ENCODE data around the gene TRAF3. TPM values are rescaled to one million over a fixed set of nuclear protein-coding genes. Genes with fewer than 3 reads are reported as not detected.
"Not testable (repeated sequence)": the region's sequence is repeated elsewhere in the genome, so short reads cannot be mapped to it uniquely, and the experiment has no call there.

The TRAF3 gene
- total RNA-seq, 1 donor from 2014 or later: 5.7 TPM

DNA sequence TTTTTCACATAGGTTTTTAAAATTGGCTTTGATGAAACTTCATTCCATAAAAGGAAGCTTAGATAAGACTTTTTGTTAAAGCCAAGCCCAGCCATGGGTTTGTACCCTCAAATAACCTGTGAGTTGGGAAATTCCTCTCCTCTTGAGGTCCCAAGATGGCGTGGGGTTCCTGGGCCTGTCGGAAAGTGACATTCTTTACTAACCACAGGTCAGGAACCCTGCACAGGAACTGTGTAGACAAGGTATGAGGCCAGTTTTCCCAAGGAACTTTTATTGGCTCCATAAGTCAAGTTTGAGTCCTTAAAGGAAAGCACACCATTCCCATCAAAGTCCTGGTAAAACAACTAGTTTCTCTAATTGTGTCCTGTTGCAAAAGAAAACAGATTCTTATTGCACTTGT, 80.2 kb downstream of the TRAF3 start:
- H3K27me3 ChIP-seq (ENCODE audit: control insufficient read depth in 3 of 3, insufficient read depth in 3 of 3, low read length in 3 of 3): no peaks in the 10 kb centered on the region
- H3K4me1 ChIP-seq (ENCODE audit: control insufficient read depth in 3 of 3, insufficient read depth in 3 of 3, low read length in 3 of 3): no peaks in the 10 kb centered on the region
- no peaks in the 10 kb centered on the region for H3K9me3 ChIP-seq (ENCODE audit: control insufficient read depth in 3 of 3, low read length in 3 of 3)
- no peaks in the 10 kb centered on the region for H3K36me3 ChIP-seq (ENCODE audit: control insufficient read depth in 3 of 3, insufficient read depth in 3 of 3, low read length in 3 of 3)
- H3K27ac ChIP-seq (ENCODE audit: low read depth, low read length): no peak overlapping the region
- H3K4me3 ChIP-seq (ENCODE audit: low read length in 3 of 3): no peak overlapping the region
- no peak overlapping the region for H3K9ac ChIP-seq (ENCODE audit: low read depth in 1 of 3, low read length in 3 of 3)

DNA sequence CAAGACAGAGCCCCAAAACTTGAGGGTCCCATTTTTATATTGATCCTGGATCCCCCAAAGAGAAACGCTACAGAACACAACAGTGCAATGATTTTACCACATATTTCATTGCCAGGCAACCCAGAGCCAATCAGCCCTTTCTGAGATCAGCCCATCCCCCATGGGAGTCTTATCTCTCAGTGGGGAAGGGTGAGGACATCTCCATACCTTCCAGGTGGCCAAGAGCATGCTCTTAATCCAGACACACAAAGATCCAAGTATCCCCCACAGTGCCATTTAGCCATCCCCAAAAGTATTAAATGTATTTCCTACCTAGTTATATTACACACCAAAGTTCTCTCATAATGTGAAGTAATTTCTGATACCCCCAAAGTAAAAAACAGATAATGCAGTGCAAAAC, 82.7 kb downstream of the TRAF3 start:
- Histone ChIP-seq H3K4me1 (ENCODE audit: control insufficient read depth in 3 of 3, insufficient read depth in 3 of 3, low read length in 3 of 3) (no peaks in the 10 kb centered on the region), H3K4me3 (ENCODE audit: low read length in 3 of 3) (no peak overlapping the region), H3K27me3 (ENCODE audit: control insufficient read depth in 3 of 3, insufficient read depth in 3 of 3, low read length in 3 of 3) (no peaks in the 10 kb centered on the region)

DNA sequence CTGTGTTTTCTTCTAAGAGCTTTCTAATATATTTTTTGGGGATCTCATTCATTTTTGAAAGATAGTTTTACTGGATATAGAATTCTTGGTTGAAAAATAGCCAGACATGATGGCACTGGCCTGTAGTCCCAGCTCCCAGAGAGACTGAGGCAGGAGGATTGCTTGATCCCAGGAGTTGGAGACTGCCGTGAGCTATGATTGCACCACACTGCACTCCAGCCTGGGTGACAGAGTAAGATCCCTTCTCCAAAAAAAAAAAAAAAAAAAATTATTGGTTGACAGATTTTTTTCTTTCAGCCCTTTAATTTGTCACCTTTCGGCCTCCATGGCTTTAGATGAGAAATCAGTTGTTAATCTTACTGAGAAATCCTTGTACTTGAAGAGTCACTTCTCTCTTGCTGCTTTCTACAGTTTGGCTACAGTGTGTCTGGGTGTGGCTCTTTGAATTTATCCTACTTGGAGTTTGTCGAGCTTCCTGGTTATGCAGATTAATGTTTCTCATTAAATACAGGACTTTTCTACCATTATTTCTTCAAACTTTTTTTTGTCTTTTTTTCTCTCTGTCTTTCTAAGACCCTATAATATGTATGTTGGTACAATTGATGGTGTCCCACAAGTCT, 85.0 kb downstream of the TRAF3 start:
- no peaks in the 10 kb centered on the region for H3K9me3 ChIP-seq (ENCODE audit: control insufficient read depth in 3 of 3, low read length in 3 of 3)
- H3K4me3 ChIP-seq (ENCODE audit: low read length in 3 of 3): no peak overlapping the region
- H3K27ac ChIP-seq (ENCODE audit: low read depth, low read length): no peak overlapping the region
- H3K4me1 ChIP-seq (ENCODE audit: control insufficient read depth in 3 of 3, insufficient read depth in 3 of 3, low read length in 3 of 3): no peaks in the 10 kb centered on the region
- no peaks in the 10 kb centered on the region for H3K27me3 ChIP-seq (ENCODE audit: control insufficient read depth in 3 of 3, insufficient read depth in 3 of 3, low read length in 3 of 3)
- no peak overlapping the region for H3K9ac ChIP-seq (ENCODE audit: low read depth in 1 of 3, low read length in 3 of 3)
- no peaks in the 10 kb centered on the region for H3K36me3 ChIP-seq (ENCODE audit: control insufficient read depth in 3 of 3, insufficient read depth in 3 of 3, low read length in 3 of 3)

More for the DNA sequence above, 82.7 kb downstream of the TRAF3 start:
- Histone ChIP-seq H3K27ac (ENCODE audit: low read depth, low read length) (no peak overlapping the region), H3K36me3 (ENCODE audit: control insufficient read depth in 3 of 3, insufficient read depth in 3 of 3, low read length in 3 of 3) (no peaks in the 10 kb centered on the region), H3K9ac (ENCODE audit: low read depth in 1 of 3, low read length in 3 of 3) (no peak overlapping the region), H3K9me3 (ENCODE audit: control insufficient read depth in 3 of 3, low read length in 3 of 3) (no peaks in the 10 kb centered on the region)

DNA sequence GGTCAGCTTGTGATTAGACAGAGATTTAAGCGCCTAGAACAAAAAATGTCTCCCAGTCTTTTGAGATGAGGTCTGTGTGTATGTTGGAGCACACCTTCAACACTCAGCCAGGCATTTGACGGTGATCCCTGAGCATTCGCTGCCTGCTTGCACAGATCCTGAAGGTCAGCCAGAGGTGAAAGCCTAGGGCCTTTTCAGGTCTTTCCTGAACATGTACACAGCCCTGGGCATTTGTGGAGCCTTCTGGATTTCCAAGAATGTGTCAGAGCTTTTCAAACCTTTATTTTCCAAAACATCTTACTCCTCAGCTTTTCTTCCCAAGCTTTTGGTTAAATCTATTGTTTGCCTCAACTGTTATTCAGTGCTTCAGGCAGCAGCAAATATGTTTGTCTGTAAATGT, 86.1 kb downstream of the TRAF3 start:
- no peak overlapping the region for H3K4me3 ChIP-seq (ENCODE audit: low read length in 3 of 3)
- no peaks in the 10 kb centered on the region for H3K27me3 ChIP-seq (ENCODE audit: control insufficient read depth in 3 of 3, insufficient read depth in 3 of 3, low read length in 3 of 3)
- H3K4me1 ChIP-seq (ENCODE audit: control insufficient read depth in 3 of 3, insufficient read depth in 3 of 3, low read length in 3 of 3): no peaks in the 10 kb centered on the region
- no peak overlapping the region for H3K9ac ChIP-seq (ENCODE audit: low read depth in 1 of 3, low read length in 3 of 3)
- H3K36me3 ChIP-seq (ENCODE audit: control insufficient read depth in 3 of 3, insufficient read depth in 3 of 3, low read length in 3 of 3): no peaks in the 10 kb centered on the region
- no peak overlapping the region for H3K27ac ChIP-seq (ENCODE audit: low read depth, low read length)
- no peaks in the 10 kb centered on the region for H3K9me3 ChIP-seq (ENCODE audit: control insufficient read depth in 3 of 3, low read length in 3 of 3)

DNA sequence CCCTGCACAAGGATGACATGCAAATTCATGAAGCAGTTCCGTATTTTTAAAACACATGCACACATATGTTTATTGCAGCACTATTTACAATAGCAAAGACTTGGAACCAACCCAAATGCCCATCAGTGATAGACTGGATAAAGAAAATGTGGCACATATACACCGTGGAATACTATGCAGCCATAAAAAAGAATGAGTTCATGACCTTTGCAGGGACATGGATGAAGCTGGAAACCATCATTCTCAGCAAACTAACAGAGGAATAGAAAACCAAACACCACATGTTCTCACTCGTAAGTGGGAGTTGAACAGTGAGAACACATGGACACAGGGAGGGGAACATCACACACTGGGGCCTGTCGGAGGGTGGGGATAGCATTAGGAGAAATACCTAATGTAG, 88.7 kb downstream of the TRAF3 start:
- not testable (repeated sequence) for H3K36me3 ChIP-seq (ENCODE audit: control insufficient read depth in 3 of 3, insufficient read depth in 3 of 3, low read length in 3 of 3); H3K27me3 ChIP-seq (ENCODE audit: control insufficient read depth in 3 of 3, insufficient read depth in 3 of 3, low read length in 3 of 3); H3K9ac ChIP-seq (ENCODE audit: low read depth in 1 of 3, low read length in 3 of 3); H3K9me3 ChIP-seq (ENCODE audit: control insufficient read depth in 3 of 3, low read length in 3 of 3); H3K4me3 ChIP-seq (ENCODE audit: low read length in 3 of 3); H3K4me1 ChIP-seq (ENCODE audit: control insufficient read depth in 3 of 3, insufficient read depth in 3 of 3, low read length in 3 of 3); H3K27ac ChIP-seq (ENCODE audit: low read depth, low read length)

DNA sequence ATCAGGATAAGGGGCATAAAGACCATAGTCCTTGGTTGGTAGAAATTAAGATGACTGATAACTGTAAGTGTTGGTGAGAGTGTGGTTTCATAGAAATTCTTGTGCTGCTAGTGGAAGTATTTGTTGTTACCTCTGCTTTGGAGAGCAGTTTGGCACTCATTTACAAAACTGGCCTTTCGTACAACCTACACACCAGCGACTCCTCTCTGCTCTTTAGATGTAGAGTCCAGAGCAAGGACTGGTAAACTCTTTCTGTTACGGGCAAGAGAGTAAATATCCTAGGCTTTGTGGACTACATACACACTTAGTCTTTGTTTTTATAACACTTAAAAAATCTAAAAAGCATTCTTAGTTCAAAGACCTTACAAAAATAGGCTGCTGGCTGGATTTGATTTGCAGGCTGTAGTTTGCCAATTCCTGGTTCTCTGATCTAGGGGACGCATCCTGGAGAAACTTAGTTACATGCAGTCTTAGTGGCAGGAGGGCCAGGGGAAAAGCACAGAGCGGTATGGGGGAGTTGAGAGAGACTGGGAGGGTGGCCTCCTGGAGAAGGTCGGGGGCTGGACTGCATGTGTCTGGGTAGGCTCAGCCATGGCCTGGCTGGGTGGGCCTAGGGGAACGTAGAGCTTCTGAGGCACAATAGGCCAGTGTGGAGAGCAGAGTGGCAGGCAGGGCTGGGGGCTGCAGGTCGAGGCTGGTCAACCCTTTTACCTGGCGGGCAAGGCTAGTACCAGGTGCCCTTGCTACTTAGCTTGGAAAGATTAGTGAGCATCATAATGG, 89.9 kb downstream of the TRAF3 start:
- Histone ChIP-seq H3K4me3 (ENCODE audit: low read length in 3 of 3) (no peak overlapping the region), H3K27ac (ENCODE audit: low read depth, low read length) (no peak overlapping the region), H3K36me3 (ENCODE audit: control insufficient read depth in 3 of 3, insufficient read depth in 3 of 3, low read length in 3 of 3) (peaks cover 0 to 9% (median 3%) of the 10 kb centered on the region in 3 donors), H3K27me3 (ENCODE audit: control insufficient read depth in 3 of 3, insufficient read depth in 3 of 3, low read length in 3 of 3) (no peaks in the 10 kb centered on the region), H3K9me3 (ENCODE audit: control insufficient read depth in 3 of 3, low read length in 3 of 3) (no peaks in the 10 kb centered on the region), H3K4me1 (ENCODE audit: control insufficient read depth in 3 of 3, insufficient read depth in 3 of 3, low read length in 3 of 3) (peaks cover 7 to 9% (median 8%) of the 10 kb centered on the region in 3 donors), H3K9ac (ENCODE audit: low read depth in 1 of 3, low read length in 3 of 3) (no peak overlapping the region)

DNA sequence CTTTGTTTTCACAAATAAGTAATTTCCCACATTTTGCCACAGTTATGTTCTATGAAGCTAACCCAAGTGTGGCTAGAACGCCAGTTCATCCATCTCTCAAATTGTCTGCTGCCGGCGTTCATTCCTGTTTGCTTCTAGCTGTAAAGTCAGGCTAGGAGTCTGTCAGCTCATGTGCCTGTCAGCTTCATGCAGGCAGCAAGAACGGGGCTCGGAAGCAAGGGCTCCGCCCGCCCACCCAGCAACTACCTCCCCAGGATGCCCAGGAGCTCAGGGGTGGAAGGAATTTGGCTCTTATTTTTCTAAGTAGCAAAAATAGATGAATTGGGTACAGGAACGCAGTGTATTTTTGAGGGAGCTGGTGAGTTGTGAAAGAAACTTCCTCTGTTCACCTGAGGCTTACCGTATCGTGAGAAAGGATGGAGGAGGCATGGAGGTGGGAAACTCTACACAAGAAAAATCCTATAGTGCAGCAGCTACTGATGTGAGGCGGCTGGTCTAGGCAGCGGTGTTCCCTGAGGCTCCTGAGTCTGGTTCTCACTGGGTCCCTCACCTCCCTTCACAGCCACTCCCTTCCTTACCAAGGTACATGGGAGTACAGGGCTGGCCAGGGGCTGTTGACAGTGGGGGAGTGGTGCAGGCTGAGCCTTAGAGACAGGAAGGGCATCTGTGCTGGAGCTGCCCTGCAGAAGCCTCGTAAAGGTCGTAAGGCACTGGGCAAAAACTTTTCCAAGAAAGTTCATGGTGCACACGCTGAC, 90.8 kb downstream of the TRAF3 start:
- no peak overlapping the region for H3K27ac ChIP-seq (ENCODE audit: low read depth, low read length)
- no peak overlapping the region for H3K4me3 ChIP-seq (ENCODE audit: low read length in 3 of 3)
- H3K9ac ChIP-seq (ENCODE audit: low read depth in 1 of 3, low read length in 3 of 3): no peak overlapping the region
- peaks cover 0 to 9% (median 3%) of the 10 kb centered on the region in 3 donors for H3K36me3 ChIP-seq (ENCODE audit: control insufficient read depth in 3 of 3, insufficient read depth in 3 of 3, low read length in 3 of 3)
- peaks cover 7 to 9% (median 8%) of the 10 kb centered on the region in 3 donors for H3K4me1 ChIP-seq (ENCODE audit: control insufficient read depth in 3 of 3, insufficient read depth in 3 of 3, low read length in 3 of 3)
- no peaks in the 10 kb centered on the region for H3K27me3 ChIP-seq (ENCODE audit: control insufficient read depth in 3 of 3, insufficient read depth in 3 of 3, low read length in 3 of 3)
- no peaks in the 10 kb centered on the region for H3K9me3 ChIP-seq (ENCODE audit: control insufficient read depth in 3 of 3, low read length in 3 of 3)

DNA sequence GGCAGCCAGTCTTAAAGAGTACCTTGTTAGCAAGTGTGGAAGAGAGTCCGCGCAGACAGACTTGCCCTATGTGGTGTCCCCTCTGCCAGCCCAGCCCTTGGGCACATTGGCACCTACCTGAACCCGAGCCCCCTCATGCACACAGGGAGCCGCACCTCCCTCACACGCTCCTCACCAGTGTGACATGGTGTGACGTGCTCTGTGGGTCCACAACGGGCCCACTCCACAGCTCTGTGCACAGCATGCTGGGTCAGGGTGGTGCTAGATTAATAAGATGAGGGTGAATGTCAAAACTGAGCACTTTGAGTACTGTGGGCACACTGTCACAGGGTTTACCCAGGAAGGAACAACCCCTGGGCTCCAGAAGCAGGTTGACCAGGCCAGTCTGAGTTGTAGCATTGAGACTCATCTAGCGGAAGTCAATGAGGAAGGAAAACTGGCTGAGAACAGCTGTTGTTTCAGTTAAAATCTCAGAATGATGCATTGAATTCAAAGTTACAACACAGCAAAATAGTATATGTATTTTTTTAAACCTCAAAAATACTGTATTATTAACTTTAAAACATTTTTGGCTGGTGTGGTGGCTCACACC, 91.8 kb downstream of the TRAF3 start:
- Histone ChIP-seq H3K9me3 (ENCODE audit: control insufficient read depth in 3 of 3, low read length in 3 of 3) (no peaks in the 10 kb centered on the region), H3K4me1 (ENCODE audit: control insufficient read depth in 3 of 3, insufficient read depth in 3 of 3, low read length in 3 of 3) (peaks cover 7 to 9% (median 8%) of the 10 kb centered on the region in 3 donors), H3K27ac (ENCODE audit: low read depth, low read length) (no peak overlapping the region), H3K36me3 (ENCODE audit: control insufficient read depth in 3 of 3, insufficient read depth in 3 of 3, low read length in 3 of 3) (peaks cover 0 to 9% (median 3%) of the 10 kb centered on the region in 3 donors), H3K4me3 (ENCODE audit: low read length in 3 of 3) (no peak overlapping the region), H3K9ac (ENCODE audit: low read depth in 1 of 3, low read length in 3 of 3) (no peak overlapping the region), H3K27me3 (ENCODE audit: control insufficient read depth in 3 of 3, insufficient read depth in 3 of 3, low read length in 3 of 3) (no peaks in the 10 kb centered on the region)

DNA sequence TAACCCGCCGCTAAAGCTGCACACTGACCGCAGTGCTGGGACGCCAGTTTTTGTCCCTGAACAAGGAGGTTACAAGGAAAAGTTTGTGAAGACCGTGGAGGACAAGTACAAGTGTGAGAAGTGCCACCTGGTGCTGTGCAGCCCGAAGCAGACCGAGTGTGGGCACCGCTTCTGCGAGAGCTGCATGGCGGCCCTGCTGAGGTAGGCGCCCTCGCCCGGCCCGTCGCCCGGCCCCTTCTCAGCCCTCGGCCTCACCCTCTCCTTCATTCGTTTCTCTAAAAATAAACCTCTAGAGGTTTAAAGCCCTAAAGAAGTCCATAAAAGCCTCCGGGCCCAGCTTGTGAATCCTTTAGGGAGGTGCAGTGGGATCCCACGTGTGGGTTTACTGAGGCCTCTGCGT, 93.0 kb downstream of the TRAF3 start:
- H3K36me3 ChIP-seq (ENCODE audit: control insufficient read depth in 3 of 3, insufficient read depth in 3 of 3, low read length in 3 of 3): peaks cover 0 to 11% (median 3%) of the 10 kb centered on the region in 3 donors

More for the DNA sequence above, 93.0 kb downstream of the TRAF3 start:
- H3K4me3 ChIP-seq (ENCODE audit: low read length in 3 of 3): no peak overlapping the region
- H3K9ac ChIP-seq (ENCODE audit: low read depth in 1 of 3, low read length in 3 of 3): no peak overlapping the region
- peaks cover 7 to 9% (median 8%) of the 10 kb centered on the region in 3 donors for H3K4me1 ChIP-seq (ENCODE audit: control insufficient read depth in 3 of 3, insufficient read depth in 3 of 3, low read length in 3 of 3)
- H3K9me3 ChIP-seq (ENCODE audit: control insufficient read depth in 3 of 3, low read length in 3 of 3): no peaks in the 10 kb centered on the region
- H3K27ac ChIP-seq (ENCODE audit: low read depth, low read length): no peak overlapping the region
- no peaks in the 10 kb centered on the region for H3K27me3 ChIP-seq (ENCODE audit: control insufficient read depth in 3 of 3, insufficient read depth in 3 of 3, low read length in 3 of 3)

Data from skeletal muscle tissue (tissue), 4 donors.